RWPE2 (cell line): ENCODE results near the gene SLC35E2B.
A peak's percentile ranks its signal among the peaks of the same experiment; 100 is the strongest.
"Not testable (repeated sequence)": the region's sequence is repeated elsewhere in the genome, so short reads cannot be mapped to it uniquely, and the experiment has no call there.

Experiments used
- ATAC-seq: fragments of 200-7000 bp; cut with Tn5 transposase; 3 replicates; pipeline ENCODE4 v1.9.1; 2021; ENCODE audit warnings: low read depth
- DNase-seq: peaks from one replicate; pipeline ENCODE4 v3.0.0-alpha.2; 2020; ENCODE audit warnings: low spot score
- H3K27ac ChIP-seq: fragments of 450-650 bp; 2 replicates; pipeline ENCODE4 v1.5.1; 2017; ENCODE audit warnings: mild to moderate bottlenecking; ENCODE audit not compliant: poor library complexity, severe bottlenecking
- H3K27me3 ChIP-seq: fragments of 250-450 bp; sonication (Bioruptor Pico); 2 replicates; pipeline ENCODE4 v1.5.1; 2021; ENCODE audit warnings: mild to moderate bottlenecking, moderate library complexity; ENCODE audit not compliant: insufficient read depth, poor library complexity, severe bottlenecking
- H3K36me3 ChIP-seq: fragments of 250-450 bp; sonication (Bioruptor Pico); 2 replicates; pipeline ENCODE4 v1.5.1; 2020; ENCODE audit warnings: low read depth, mild to moderate bottlenecking, moderate library complexity
- H3K4me1 ChIP-seq: fragments of 250-450 bp; sonication (Bioruptor Pico); 2 replicates; pipeline ENCODE4 v1.5.1; 2021; ENCODE audit warnings: mild to moderate bottlenecking, moderate library complexity; ENCODE audit not compliant: insufficient read depth, poor library complexity, severe bottlenecking
- H3K4me3 ChIP-seq: fragments of 250-450 bp; sonication (Bioruptor Pico); 2 replicates; pipeline ENCODE4 v1.5.1; 2021; ENCODE audit warnings: mild to moderate bottlenecking, moderate library complexity; ENCODE audit not compliant: severe bottlenecking
- H3K9me3 ChIP-seq: fragments of 250-450 bp; sonication (Bioruptor Pico); 2 replicates; pipeline ENCODE4 v1.5.1; 2021; ENCODE audit warnings: mild to moderate bottlenecking, moderate library complexity; ENCODE audit not compliant: severe bottlenecking
- TF ChIP-seq, protein P1 (sequence below): fragments of 450-650 bp; IDR thresholded peaks from one replicate; pipeline ENCODE4 v1.5.1; 2017; ENCODE audit warnings: mild to moderate bottlenecking, moderate library complexity; ENCODE audit not compliant: poor library complexity, severe bottlenecking

SLC35E2B gene

GRCh38 chr1:1728308-1729005 is 35.9 kb upstream of the SLC35E2B start:
- peaks cover 10% of the 10 kb centered on the region; the same call in 1 of the 2 replicates for H3K36me3 ChIP-seq
- H3K4me3 ChIP-seq, H3K9me3 ChIP-seq, H3K4me1 ChIP-seq, ATAC-seq, DNase-seq, H3K27me3 ChIP-seq: not testable (repeated sequence)
- H3K27ac ChIP-seq, result peak overlapping the region; percentile 20

- not testable (repeated sequence) for H3K9me3 ChIP-seq, H3K27me3 ChIP-seq, DNase-seq, H3K4me3 ChIP-seq, ATAC-seq, H3K4me1 ChIP-seq, H3K36me3 ChIP-seq, H3K27ac ChIP-seq
Measured at GRCh38 chr1:1727131-1727651, 34.6 kb upstream of the SLC35E2B start.

DNA sequence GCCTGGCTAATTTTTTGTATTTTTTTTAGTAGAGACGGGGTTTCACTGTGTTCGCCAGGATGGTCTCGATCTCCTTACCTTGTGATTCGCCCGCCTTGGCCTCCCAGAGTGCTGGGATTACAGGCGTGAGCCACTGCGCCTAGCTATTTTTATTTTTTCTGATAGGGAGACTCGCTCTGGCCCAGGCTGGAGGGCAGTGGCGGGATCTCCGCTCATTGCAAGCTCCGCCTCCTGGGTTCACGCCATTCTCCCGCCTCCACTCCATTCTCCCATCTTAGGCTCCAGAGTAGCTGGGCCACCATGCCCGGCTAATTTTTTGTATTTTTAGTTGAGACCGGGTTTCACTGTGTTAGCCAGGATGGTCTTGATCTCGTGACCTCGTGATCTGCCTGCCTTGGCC is 33.5 kb upstream of the SLC35E2B start:
- H3K4me3 ChIP-seq, H3K27ac ChIP-seq, DNase-seq, H3K9me3 ChIP-seq, H3K27me3 ChIP-seq, ATAC-seq, H3K36me3 ChIP-seq, H3K4me1 ChIP-seq: not testable (repeated sequence)

- H3K36me3 ChIP-seq, result peaks cover 19% of the 10 kb centered on the region
- peak; percentile 88 for ATAC-seq
- TF ChIP-seq, protein P1, sequence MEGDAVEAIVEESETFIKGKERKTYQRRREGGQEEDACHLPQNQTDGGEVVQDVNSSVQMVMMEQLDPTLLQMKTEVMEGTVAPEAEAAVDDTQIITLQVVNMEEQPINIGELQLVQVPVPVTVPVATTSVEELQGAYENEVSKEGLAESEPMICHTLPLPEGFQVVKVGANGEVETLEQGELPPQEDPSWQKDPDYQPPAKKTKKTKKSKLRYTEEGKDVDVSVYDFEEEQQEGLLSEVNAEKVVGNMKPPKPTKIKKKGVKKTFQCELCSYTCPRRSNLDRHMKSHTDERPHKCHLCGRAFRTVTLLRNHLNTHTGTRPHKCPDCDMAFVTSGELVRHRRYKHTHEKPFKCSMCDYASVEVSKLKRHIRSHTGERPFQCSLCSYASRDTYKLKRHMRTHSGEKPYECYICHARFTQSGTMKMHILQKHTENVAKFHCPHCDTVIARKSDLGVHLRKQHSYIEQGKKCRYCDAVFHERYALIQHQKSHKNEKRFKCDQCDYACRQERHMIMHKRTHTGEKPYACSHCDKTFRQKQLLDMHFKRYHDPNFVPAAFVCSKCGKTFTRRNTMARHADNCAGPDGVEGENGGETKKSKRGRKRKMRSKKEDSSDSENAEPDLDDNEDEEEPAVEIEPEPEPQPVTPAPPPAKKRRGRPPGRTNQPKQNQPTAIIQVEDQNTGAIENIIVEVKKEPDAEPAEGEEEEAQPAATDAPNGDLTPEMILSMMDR, result peak; percentile 55
- H3K27me3 ChIP-seq, H3K9me3 ChIP-seq, H3K4me1 ChIP-seq: not testable (repeated sequence)
- peak within 1 kb of the TSS; percentile 70 for H3K27ac ChIP-seq
- peak; percentile 98 for DNase-seq
- H3K4me3 ChIP-seq, result peak within 1 kb of the TSS; percentile 59
Measured at GRCh38 chr1:1724035-1724864, 31.7 kb upstream of the SLC35E2B start, which contains the start of gene CDK11A. TSS of gene CDK11A (minus strand) at chr1:1724357. CDS start at chr1:1722818, 1,539 bp downstream.

DNA sequence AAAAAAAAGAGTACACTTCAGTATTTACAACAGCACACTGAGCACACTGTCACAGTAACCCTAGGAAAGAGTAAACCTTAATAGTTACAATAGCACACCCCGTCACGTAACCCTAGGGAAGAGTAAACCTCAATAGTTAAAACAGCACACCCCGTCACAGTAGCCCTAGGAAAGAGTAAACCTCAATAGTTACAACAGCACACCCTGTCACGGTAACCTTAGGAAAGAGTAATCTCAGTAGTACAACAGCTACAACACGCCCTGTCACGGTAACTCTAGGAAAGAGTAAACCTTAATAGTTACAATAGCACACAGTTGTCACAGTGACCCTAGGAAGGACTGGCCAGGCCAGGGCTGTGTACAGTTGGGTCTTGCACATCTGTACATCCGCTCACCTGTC is 28.6 kb upstream of the SLC35E2B start:
- ATAC-seq (no peak), DNase-seq (no peak)
- Histone ChIP-seq H3K27ac (no peak overlapping the region), H3K36me3 (peaks cover 24% of the 10 kb centered on the region), H3K4me1 (no peaks in the 10 kb centered on the region), H3K4me3 (no peak overlapping the region), H3K9me3 (no peaks in the 10 kb centered on the region), H3K27me3 (no peaks in the 10 kb centered on the region)
- TF ChIP-seq, protein P1, result no peak

- ATAC-seq, H3K4me3 ChIP-seq, H3K4me1 ChIP-seq, H3K9me3 ChIP-seq, H3K27ac ChIP-seq, DNase-seq, H3K27me3 ChIP-seq: not testable (repeated sequence)
- peaks cover 12% of the 10 kb centered on the region for H3K36me3 ChIP-seq
Measured at GRCh38 chr1:1715109-1715883, 22.7 kb upstream of the SLC35E2B start.

GRCh38 chr1:1707897-1708296 is 15.3 kb upstream of the SLC35E2B start:
- H3K36me3 ChIP-seq, H3K9me3 ChIP-seq, H3K27me3 ChIP-seq, H3K4me1 ChIP-seq, ATAC-seq, H3K27ac ChIP-seq, H3K4me3 ChIP-seq, DNase-seq: not testable (repeated sequence)

DNA sequence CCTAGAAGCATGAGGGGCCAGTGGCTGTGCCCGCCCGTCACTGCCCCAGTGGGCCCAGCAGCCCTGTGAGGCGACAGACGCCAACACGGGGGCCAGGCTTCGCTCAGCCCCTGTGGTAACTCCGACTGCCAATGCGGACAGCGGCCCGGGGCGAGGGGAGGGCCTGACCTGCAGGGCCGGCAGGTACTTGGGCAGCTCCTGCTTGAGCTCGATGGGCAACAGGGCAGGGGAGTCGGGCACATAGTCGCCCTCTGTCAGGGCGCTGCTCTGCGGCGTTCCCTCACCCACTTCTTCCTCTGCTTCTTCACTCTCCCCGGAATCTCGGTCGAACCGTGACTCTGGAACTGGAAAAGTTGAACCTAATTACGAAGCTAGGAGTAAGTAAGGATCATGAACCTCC is 14.6 kb upstream of the SLC35E2B start:
- not testable (repeated sequence) for ATAC-seq, H3K9me3 ChIP-seq, H3K4me3 ChIP-seq, H3K27me3 ChIP-seq, H3K27ac ChIP-seq, H3K36me3 ChIP-seq, H3K4me1 ChIP-seq
- DNase-seq, result peak; percentile 35

GRCh38 chr1:1705623-1706022 is 13.0 kb upstream of the SLC35E2B start:
- DNase-seq, result peak; percentile 15
- not testable (repeated sequence) for H3K4me1 ChIP-seq, H3K27ac ChIP-seq, H3K4me3 ChIP-seq, H3K36me3 ChIP-seq, H3K9me3 ChIP-seq, ATAC-seq, H3K27me3 ChIP-seq
